ENCODE data around the gene CELSR1. TPM values are rescaled to one million over a fixed set of nuclear protein-coding genes. Genes with fewer than 3 reads are reported as not detected.

CELSR1 gene
- total RNA-seq, 1 donor from 2014 or later = 16.0 TPM

DNA sequence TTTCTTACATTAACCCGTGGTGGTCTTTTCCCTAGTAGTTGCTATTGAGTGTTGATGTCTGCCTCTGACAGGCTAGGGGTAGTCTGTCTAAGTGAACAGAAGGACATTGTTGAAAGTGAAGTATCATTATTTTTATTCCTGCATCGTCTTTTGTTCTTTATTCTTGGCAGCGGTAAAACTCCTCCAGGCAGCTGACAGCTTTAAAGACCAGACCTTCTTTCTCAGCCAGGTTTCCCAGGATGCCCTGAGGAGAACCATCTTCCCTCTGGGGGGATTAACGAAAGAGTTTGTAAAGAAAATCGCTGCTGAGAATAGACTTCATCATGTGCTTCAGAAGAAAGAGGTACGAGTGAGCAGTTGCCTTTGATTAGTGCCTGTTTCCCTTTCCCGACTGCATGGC lies 187.3 kb downstream of the CELSR1 start:
- H3K27ac Mint-ChIP-seq (ENCODE audit: unreplicated experiment) = no peak overlapping the region
- no peak overlapping the region for H3K4me3 Mint-ChIP-seq (ENCODE audit: unreplicated experiment)
- H3K27me3 Mint-ChIP-seq (ENCODE audit: unreplicated experiment) = no peaks in the 10 kb centered on the region
- no peaks in the 10 kb centered on the region for H3K9me3 Mint-ChIP-seq (ENCODE audit: unreplicated experiment)
- no peak for DNase-seq (ENCODE audit: extremely low spot score, unreplicated experiment)
- TF ChIP-seq, protein P1, sequence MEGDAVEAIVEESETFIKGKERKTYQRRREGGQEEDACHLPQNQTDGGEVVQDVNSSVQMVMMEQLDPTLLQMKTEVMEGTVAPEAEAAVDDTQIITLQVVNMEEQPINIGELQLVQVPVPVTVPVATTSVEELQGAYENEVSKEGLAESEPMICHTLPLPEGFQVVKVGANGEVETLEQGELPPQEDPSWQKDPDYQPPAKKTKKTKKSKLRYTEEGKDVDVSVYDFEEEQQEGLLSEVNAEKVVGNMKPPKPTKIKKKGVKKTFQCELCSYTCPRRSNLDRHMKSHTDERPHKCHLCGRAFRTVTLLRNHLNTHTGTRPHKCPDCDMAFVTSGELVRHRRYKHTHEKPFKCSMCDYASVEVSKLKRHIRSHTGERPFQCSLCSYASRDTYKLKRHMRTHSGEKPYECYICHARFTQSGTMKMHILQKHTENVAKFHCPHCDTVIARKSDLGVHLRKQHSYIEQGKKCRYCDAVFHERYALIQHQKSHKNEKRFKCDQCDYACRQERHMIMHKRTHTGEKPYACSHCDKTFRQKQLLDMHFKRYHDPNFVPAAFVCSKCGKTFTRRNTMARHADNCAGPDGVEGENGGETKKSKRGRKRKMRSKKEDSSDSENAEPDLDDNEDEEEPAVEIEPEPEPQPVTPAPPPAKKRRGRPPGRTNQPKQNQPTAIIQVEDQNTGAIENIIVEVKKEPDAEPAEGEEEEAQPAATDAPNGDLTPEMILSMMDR (IDR thresholded peaks at IDR 0.05) = no peak
- H3K36me3 Mint-ChIP-seq (ENCODE audit: unreplicated experiment) = peaks cover 35% of the 10 kb centered on the region
- peaks cover 5% of the 10 kb centered on the region for H3K4me1 Mint-ChIP-seq (ENCODE audit: unreplicated experiment)

DNA sequence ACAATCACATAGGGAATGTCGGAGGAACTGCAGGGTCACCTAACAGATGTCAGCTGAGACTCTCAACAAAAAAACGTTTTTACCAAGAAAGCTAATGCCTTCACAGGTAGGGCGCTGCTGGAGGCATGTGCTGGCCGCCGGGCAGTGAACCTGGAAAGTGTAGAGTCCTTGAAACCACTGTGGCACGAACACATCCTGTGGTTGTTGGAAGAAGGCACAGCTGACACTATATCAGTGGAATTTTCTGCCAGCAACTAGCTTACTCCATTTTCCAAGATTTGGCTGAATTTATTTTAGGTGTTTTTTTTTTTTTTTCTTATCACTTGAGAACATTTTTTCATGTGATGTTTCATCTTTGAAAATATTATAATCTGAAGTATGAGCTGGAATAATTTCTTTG lies 187.7 kb downstream of the CELSR1 start:
- Mint-ChIP-seq H3K9me3 (ENCODE audit: unreplicated experiment) (no peaks in the 10 kb centered on the region), H3K36me3 (ENCODE audit: unreplicated experiment) (peaks cover 35% of the 10 kb centered on the region), H3K27me3 (ENCODE audit: unreplicated experiment) (no peaks in the 10 kb centered on the region), H3K4me3 (ENCODE audit: unreplicated experiment) (no peak overlapping the region), H3K27ac (ENCODE audit: unreplicated experiment) (no peak overlapping the region), H3K4me1 (ENCODE audit: unreplicated experiment) (peaks cover 5% of the 10 kb centered on the region)
- DNase-seq (ENCODE audit: extremely low spot score, unreplicated experiment) = no peak
- TF ChIP-seq, protein P1 (IDR thresholded peaks at IDR 0.05) = no peak

DNA sequence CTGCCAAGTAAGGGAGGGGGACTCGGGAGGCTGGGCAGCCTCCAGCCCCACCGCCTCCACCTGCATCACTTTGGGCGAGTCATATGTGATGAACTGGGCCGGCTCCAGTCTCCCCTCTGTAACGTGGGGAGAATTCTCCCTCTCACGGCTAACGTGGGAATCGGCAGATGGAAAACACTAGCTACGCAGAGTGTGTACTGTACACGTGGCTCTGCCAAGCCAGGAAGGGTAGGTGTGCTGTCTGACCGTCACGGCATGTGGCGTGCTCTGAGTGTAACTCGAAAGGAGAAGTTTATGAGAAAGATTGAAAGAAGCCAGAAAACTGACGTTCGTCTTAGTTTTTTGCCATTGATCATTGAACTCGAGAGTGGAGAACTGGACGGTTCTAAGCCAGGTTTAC lies 188.2 kb downstream of the CELSR1 start:
- no peaks in the 10 kb centered on the region for H3K27me3 Mint-ChIP-seq (ENCODE audit: unreplicated experiment)
- no peaks in the 10 kb centered on the region for H3K9me3 Mint-ChIP-seq (ENCODE audit: unreplicated experiment)
- H3K4me1 Mint-ChIP-seq (ENCODE audit: unreplicated experiment) = peaks cover 5% of the 10 kb centered on the region
- H3K27ac Mint-ChIP-seq (ENCODE audit: unreplicated experiment) = no peak overlapping the region
- no peak overlapping the region for H3K4me3 Mint-ChIP-seq (ENCODE audit: unreplicated experiment)
- DNase-seq (ENCODE audit: extremely low spot score, unreplicated experiment) = no peak
- TF ChIP-seq, protein P1 (IDR thresholded peaks at IDR 0.05) = no peak
- H3K36me3 Mint-ChIP-seq (ENCODE audit: unreplicated experiment) = peaks cover 36% of the 10 kb centered on the region

DNA sequence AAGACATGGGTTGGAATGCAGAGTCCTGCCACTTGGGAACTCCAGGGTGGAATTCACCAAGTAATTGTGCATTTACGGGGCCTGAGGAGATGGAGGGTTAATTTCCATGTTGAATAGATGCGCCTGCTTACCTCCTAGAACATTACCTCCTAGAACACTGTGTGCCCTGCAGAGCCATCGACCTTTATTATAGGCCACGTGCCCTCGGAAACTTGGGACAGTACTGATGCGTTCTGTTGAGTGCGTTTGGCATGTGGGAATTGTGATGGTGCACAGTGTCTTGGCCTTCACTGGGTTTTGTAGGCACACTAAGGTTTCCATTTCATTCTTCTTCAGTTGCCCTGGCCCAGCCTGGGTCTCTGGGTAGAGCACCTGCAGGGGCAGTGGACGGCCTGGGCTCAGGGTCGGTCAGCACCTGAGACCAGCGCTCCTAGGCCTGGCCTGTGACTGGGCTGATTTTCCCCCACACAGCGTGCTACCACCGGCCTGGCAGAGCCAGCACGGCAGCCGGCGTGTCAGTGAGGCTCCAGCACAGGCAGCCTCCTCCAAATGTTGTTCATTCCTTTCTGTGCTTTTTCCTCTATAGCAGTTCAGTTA lies 189.2 kb downstream of the CELSR1 start:
- Mint-ChIP-seq H3K27me3 (ENCODE audit: unreplicated experiment) (no peaks in the 10 kb centered on the region), H3K36me3 (ENCODE audit: unreplicated experiment) (peaks cover 42% of the 10 kb centered on the region), H3K4me3 (ENCODE audit: unreplicated experiment) (no peak overlapping the region)

DNA sequence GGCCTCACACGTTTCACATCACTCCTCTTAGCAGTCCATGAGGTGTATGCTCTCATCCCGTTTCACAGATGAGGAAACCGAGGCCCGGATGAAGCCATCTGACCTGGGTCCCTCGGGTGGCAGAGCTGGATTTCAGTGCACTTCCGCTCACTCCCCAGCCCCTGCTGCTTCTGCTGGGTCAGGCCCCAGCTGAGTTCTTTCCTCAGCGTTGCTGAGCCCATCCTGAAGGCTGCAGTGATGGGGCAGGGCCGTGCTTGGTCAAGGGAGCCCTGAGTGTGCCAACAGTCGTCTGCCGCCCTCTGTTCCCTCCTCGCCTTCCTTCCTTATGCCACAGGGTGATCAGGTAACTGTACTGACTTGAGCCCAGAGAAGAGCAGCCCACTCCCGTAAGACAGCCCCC lies 189.8 kb downstream of the CELSR1 start:
- H3K27ac Mint-ChIP-seq (ENCODE audit: unreplicated experiment) = no peak overlapping the region
- TF ChIP-seq, protein P1 (IDR thresholded peaks at IDR 0.05) = no peak
- H3K36me3 Mint-ChIP-seq (ENCODE audit: unreplicated experiment) = peaks cover 43% of the 10 kb centered on the region
- no peaks in the 10 kb centered on the region for H3K27me3 Mint-ChIP-seq (ENCODE audit: unreplicated experiment)
- H3K9me3 Mint-ChIP-seq (ENCODE audit: unreplicated experiment) = no peaks in the 10 kb centered on the region
- no peak for DNase-seq (ENCODE audit: extremely low spot score, unreplicated experiment)
- peaks cover 1% of the 10 kb centered on the region for H3K4me1 Mint-ChIP-seq (ENCODE audit: unreplicated experiment)
- no peak overlapping the region for H3K4me3 Mint-ChIP-seq (ENCODE audit: unreplicated experiment)

More for the DNA sequence above, 189.2 kb downstream of the CELSR1 start:
- Mint-ChIP-seq H3K27ac (ENCODE audit: unreplicated experiment) (no peak overlapping the region), H3K4me1 (ENCODE audit: unreplicated experiment) (peaks cover 5% of the 10 kb centered on the region), H3K9me3 (ENCODE audit: unreplicated experiment) (no peaks in the 10 kb centered on the region)
- TF ChIP-seq, protein P1 (IDR thresholded peaks at IDR 0.05) = no peak
- DNase-seq (ENCODE audit: extremely low spot score, unreplicated experiment) = no peak
